Activated CD8-positive, alpha-beta T cell treated with anti-CD3 and anti-CD28 coated beads for 36 hours (primary cell): ENCODE measurements around the gene CEP164. TPM values are rescaled to one million over a fixed set of nuclear protein-coding genes. Genes with fewer than 3 reads are reported as not detected.

Experiments
- ATAC-seq: fragments of 200-7000 bp; cut with Tn5 transposase; one replicate; pipeline ENCODE4 v1.10.0; 2021; ENCODE audit warnings: mild to moderate bottlenecking, moderate library complexity
- CTCF ChIA-PET: fragments of 350-600 bp; sonication (Branson Sonifier 250); formaldehyde crosslinking; loops from one replicate; lab custom pipeline; 2021; ENCODE audit warnings: antibody characterized with exemption; lab: Charles Lee
- POLR2A ChIA-PET: fragments of 350-600 bp; sonication (Branson Sonifier 250); formaldehyde crosslinking; loops from one replicate; lab custom pipeline; 2021; ENCODE audit warnings: antibody characterized with exemption; lab: Charles Lee
- DNase-seq: peaks from one replicate; pipeline ENCODE4 v3.0.0-alpha.2; 2020
- H3K27ac Mint-ChIP-seq: one replicate; pipeline ENCODE4 v1.8.0; 2021; ENCODE audit warnings: mild to moderate bottlenecking, mixed read lengths
- H3K27me3 Mint-ChIP-seq: one replicate; pipeline ENCODE4 v1.8.0; 2021; ENCODE audit warnings: mixed read lengths
- H3K36me3 Mint-ChIP-seq: one replicate; pipeline ENCODE4 v1.8.0; 2021; ENCODE audit warnings: low read depth, mixed read lengths
- H3K4me1 Mint-ChIP-seq: one replicate; pipeline ENCODE4 v1.8.0; 2021; ENCODE audit warnings: low read depth, mixed read lengths
- H3K4me3 Mint-ChIP-seq: one replicate; pipeline ENCODE4 v1.8.0; 2021; ENCODE audit warnings: mild to moderate bottlenecking, moderate library complexity, mixed read lengths
- H3K9me3 Mint-ChIP-seq: one replicate; pipeline ENCODE4 v1.8.0; 2021; ENCODE audit warnings: mixed read lengths
- intact Hi-C: fragments of 100-400 bp; cut with micrococcal nuclease; formaldehyde crosslinking; loops from one replicate; pipeline ENCODE4 v1.10.0; 2022
- total RNA-seq, 2 experiments: library from RNA; stranded (reverse); gene quantifications; one replicate each; pipeline ENCODE4 v1.2.3, GENCODE V29; 2021
- TF ChIP-seq, protein P1 (sequence below): fragments of 200-600 bp; IDR thresholded peaks from one replicate; pipeline ENCODE4 v1.8.0; 2022; ENCODE audit warnings: antibody characterized with exemption, mild to moderate bottlenecking

Gene CEP164
- total RNA-seq, 2 experiments from 2014 or later, result 24.0 to 25.5 TPM

- H3K4me1 Mint-ChIP-seq, result no peaks in the 10 kb centered on the region
- TF ChIP-seq, protein P1, sequence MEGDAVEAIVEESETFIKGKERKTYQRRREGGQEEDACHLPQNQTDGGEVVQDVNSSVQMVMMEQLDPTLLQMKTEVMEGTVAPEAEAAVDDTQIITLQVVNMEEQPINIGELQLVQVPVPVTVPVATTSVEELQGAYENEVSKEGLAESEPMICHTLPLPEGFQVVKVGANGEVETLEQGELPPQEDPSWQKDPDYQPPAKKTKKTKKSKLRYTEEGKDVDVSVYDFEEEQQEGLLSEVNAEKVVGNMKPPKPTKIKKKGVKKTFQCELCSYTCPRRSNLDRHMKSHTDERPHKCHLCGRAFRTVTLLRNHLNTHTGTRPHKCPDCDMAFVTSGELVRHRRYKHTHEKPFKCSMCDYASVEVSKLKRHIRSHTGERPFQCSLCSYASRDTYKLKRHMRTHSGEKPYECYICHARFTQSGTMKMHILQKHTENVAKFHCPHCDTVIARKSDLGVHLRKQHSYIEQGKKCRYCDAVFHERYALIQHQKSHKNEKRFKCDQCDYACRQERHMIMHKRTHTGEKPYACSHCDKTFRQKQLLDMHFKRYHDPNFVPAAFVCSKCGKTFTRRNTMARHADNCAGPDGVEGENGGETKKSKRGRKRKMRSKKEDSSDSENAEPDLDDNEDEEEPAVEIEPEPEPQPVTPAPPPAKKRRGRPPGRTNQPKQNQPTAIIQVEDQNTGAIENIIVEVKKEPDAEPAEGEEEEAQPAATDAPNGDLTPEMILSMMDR, result no peak
- H3K4me3 Mint-ChIP-seq, result no peak overlapping the region
- peaks cover 5% of the 10 kb centered on the region for H3K27me3 Mint-ChIP-seq
- DNase-seq (no peak), ATAC-seq (no peak)
- no peak overlapping the region for H3K27ac Mint-ChIP-seq
- POLR2A ChIA-PET, result no interaction called here
- intact Hi-C loops, result no loop called here
- H3K36me3 Mint-ChIP-seq, result no peaks in the 10 kb centered on the region
- H3K9me3 Mint-ChIP-seq, result no peaks in the 10 kb centered on the region
- CTCF ChIA-PET, result interaction anchor here (1.7 to 3.6 kb wide), 2 partner anchors 19 to 177 kb away, joined by 5 to 25 read pairs; no protein-coding TSS in a partner anchor
These were observed 117.3 kb downstream of the CEP164 start for GRCh38 chr11:117444711-117445658.

DNA sequence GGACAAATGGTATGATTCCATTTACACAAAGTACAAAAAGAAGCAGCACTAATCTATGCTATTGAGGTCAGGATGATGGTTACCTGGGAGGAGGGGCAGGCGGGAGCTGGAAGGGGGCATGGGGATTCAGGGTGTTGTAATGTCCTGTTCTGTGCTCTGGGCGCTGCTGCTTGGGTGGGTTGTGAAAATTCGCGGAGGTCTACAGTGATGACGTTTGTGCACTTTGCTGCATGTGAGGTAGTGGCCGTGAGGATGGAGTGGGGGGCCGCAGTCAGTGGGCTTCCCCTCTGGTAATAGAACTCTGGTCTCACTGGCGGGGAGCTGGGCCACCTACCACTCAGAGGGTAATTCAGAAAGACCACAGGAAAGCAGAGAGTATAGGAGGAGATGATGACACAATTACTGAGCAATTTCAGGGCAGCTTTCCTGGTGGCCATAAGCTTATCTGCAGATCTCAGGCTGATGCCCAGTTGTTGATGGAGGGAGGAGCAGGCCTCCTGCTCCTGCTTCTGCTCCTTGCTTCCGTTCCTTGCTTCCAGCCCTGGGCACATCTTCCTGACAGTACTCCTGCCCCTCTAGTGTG is 121.5 kb downstream of the CEP164 start:
- TF ChIP-seq, protein P1, result no peak
- H3K9me3 Mint-ChIP-seq, result peaks cover 6% of the 10 kb centered on the region
- intact Hi-C loops, result no loop called here
- ATAC-seq (no peak), DNase-seq (no peak)
- POLR2A ChIA-PET, result no interaction called here
- CTCF ChIA-PET, result interaction anchor here (1.3 kb wide), 2 partner anchors 23 to 172 kb away, joined by 3 to 6 read pairs; no protein-coding TSS in a partner anchor
- no peaks in the 10 kb centered on the region for H3K36me3 Mint-ChIP-seq
- H3K27me3 Mint-ChIP-seq, result no peaks in the 10 kb centered on the region
- H3K27ac Mint-ChIP-seq, result no peak overlapping the region
- no peak overlapping the region for H3K4me3 Mint-ChIP-seq
- H3K4me1 Mint-ChIP-seq, result no peaks in the 10 kb centered on the region

DNA sequence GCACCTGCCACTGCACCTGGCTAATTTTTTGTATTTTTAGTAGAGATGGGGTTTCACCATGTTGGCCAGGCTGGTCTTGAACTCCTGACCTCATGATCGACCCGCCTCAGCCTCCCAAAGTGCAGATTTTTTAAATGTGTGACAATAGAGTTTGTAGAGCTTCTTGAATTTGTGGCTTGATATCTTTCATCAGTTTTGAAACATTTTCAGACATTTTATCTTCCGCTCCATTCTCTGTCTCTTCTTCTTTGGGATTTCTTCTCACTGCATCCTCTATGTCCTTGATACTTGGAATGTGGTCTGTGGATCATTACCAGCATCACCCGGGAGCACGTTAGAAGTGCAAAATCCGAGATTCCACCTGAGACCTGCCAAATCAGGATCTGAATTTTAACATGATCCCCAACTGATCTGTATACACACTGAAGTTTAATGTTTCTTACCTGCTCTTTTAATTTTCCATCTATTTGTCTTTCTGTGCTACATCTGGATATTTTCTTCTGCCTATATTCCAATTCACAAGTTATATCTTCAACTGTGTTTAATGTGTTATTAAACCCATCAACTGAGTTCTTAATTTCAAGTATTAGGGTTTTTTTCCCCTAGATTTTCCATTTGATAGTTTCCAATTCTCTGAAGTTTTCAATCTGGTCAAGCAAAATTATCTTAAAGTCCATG is 126.4 kb downstream of the CEP164 start:
- DNase-seq (no peak), ATAC-seq (no peak)
- Mint-ChIP-seq H3K36me3 (no peaks in the 10 kb centered on the region), H3K4me1 (peaks cover 10% of the 10 kb centered on the region), H3K27ac (no peak overlapping the region), H3K27me3 (peaks cover 2% of the 10 kb centered on the region), H3K4me3 (no peak overlapping the region), H3K9me3 (peaks cover 11% of the 10 kb centered on the region)
- intact Hi-C loops, result no loop called here
- TF ChIP-seq, protein P1, result no peak
- ChIA-PET POLR2A (no interaction called here), CTCF (interaction anchor here (2.5 kb wide), 1 partner anchor 28 kb away, joined by 15 read pairs; no protein-coding TSS in a partner anchor)

- no peak overlapping the region for H3K4me3 Mint-ChIP-seq
- CTCF ChIA-PET, result interaction anchor here (2.5 kb wide), 1 partner anchor 29 kb away, joined by 15 read pairs; no protein-coding TSS in a partner anchor
- ATAC-seq (no peak), DNase-seq (no peak)
- intact Hi-C loops, result no loop called here
- TF ChIP-seq, protein P1, result no peak
- H3K27me3 Mint-ChIP-seq, result peaks cover 2% of the 10 kb centered on the region
- H3K4me1 Mint-ChIP-seq, result peaks cover 10% of the 10 kb centered on the region
- no peak overlapping the region for H3K27ac Mint-ChIP-seq
- H3K36me3 Mint-ChIP-seq, result no peaks in the 10 kb centered on the region
- POLR2A ChIA-PET, result no interaction called here
- peaks cover 11% of the 10 kb centered on the region for H3K9me3 Mint-ChIP-seq
These were observed 126.9 kb downstream of the CEP164 start for GRCh38 chr11:117454564-117454917.
